ENCODE data around the gene PTPRG.

Gene PTPRG

GRCh38 chr3:61618871-61619270, 57.5 kb downstream of the PTPRG start:
- DNase-seq (ENCODE audit: low spot score) = no peak

- DNase-seq (ENCODE audit: low spot score) = no peak
Measured at GRCh38 chr3:61620073-61620472, 58.7 kb downstream of the PTPRG start.

- no peak for DNase-seq (ENCODE audit: low spot score)
Measured at GRCh38 chr3:61624300-61624699, 62.9 kb downstream of the PTPRG start.

DNA sequence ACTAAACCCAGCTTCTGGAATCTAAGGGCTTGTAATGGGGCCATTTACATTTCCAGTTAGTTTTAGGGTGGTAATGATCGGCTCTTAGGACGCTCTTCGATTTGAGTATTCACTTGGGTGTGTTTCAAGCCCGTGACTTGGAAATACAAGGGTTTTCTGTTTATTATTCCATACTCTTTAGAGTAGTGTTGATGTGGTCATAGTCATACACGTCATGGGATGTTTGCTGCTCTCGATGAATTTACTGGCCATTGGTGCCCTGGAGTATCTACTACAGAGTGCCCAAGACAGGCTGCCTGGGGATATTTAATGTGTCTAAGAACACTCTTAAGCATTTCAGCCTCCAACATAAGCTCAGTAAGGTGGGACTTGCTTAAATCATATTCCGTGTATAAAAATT, 64.1 kb downstream of the PTPRG start:
- DNase-seq (ENCODE audit: low spot score) = no peak

DNA sequence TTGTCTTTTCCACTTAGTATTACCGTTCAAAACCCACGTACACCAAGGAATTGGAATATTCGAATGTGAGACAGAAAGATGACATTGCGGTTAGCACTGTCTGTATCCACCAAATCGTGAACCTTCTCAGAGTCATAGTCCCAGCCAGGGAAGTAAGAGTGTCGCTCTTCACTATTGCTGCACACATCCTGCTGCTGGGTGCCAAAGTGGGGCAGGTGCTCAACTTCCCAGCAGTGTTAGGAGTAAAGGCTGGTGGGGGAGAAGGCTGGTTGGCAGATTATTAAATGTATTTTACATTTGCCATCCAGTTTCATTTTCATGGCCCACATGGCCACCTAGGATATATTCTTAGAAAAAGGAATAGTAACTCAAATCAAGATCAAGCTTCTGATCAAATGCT, 65.1 kb downstream of the PTPRG start:
- no peak for DNase-seq (ENCODE audit: low spot score)

DNA sequence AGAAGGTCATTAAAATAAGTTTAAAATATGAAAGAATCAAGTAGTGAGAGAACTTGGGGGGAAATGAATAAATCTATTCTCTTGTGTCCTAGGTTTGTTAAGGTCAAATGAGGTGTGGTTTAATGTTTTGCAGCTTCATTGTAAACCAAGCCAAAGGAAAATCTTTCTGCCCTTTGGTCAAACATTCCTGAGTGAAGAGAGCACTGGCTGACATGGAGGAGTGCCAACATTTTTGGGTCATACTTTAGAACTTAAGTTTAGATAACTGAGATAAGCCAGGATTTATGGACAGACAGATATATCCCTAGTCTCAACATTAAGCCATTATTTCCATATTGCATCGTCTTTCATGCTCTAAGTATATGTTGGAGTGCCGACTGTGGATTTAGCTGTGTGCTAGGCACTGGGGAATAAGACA, 66.4 kb downstream of the PTPRG start:
- no peak for DNase-seq (ENCODE audit: low spot score)

DNA sequence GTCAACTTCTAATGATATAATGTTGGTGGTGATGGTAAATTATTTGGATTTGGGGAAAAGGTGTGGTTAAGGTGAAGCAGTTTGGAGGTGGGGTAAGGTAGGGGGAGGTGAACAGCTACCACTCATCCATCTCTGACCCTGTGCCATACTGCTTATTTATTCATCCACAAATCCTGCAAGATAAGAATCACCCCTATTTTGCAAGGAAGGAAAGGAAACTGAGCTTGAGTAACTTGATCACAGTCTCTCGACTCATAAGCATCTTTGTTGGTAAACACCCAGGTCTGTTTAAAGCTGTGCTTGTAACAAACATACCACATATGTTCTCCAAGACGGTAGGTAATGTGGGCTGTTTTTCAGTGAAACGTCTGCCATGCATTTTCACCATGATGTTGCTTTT, 67.3 kb downstream of the PTPRG start:
- no peak for DNase-seq (ENCODE audit: low spot score)

DNA sequence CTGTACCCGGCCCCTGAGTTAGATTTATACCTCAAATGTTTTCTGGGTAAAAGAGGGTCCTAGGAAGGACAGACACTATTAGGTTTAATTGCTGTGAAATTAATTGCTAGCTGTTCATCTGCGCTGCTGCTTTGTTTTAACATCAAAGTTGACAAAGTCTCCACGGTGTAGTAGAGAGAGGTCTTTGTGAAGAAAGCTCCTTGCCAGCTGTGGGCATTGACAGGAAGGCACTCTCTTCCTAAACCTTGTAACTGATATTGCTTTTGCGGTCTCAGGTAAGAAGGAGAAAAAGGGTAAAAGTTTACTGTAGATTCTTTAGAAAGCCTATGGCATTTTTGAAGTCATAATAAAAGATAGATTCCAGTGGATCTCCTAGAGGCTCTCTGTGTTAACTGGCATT, 68.1 kb downstream of the PTPRG start:
- DNase-seq (ENCODE audit: low spot score) = no peak

DNA sequence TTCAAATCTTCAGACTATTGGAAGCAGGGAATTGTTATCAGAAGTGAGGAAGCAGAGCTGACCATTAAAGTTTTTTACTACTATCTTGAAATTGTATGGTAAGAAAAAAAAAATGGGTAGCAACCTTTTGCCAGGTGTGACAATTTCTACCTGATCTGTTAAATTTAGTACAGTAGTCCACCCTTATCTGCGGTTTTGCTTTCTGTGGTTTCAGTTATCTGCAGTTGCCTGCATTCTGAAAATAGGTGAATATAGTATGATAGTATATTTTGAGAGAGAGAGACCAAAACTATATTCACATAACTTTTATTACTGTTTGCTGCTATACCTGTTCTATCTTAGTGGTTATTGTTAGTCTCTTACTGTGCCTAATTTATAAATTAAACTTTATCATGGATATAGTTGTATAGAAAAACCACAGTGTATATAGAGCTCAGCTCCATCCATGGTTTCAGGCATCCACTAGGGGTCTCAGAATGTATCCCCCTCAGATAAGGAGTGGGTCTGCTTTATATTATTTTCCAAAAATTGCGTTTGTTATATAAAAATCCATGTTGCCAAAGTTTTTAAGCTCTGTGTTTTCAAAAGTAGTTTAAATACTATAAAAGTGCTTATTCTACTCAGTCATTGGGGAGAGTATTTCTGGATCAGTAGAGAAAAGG, 69.9 kb downstream of the PTPRG start:
- no peak for DNase-seq (ENCODE audit: low spot score)

- DNase-seq (ENCODE audit: low spot score) = no peak
Measured at GRCh38 chr3:61632568-61633175, 71.3 kb downstream of the PTPRG start.

DNA sequence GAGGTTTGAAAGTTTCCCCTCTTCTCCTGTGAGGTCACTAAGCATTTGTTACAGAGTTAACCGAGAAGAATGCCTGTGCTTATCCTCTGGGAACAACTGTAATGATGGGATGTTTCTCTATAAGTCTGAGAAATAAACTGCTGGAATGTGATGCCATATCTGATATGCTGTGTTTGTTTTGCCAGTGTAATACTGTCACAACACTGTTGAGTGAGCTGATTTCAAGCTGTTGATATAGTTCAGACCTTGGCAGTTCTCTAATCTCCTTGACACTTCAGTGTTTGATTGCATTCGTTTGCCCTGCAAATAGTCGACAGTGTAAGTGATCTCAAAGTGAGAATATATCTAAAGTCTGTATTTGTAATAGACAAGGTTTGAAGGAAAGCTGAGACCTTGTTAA, 73.3 kb downstream of the PTPRG start:
- DNase-seq (ENCODE audit: low spot score) = no peak

GRCh38 chr3:61637088-61638051, 76.0 kb downstream of the PTPRG start:
- DNase-seq (ENCODE audit: low spot score) = no peak

- no peak for DNase-seq (ENCODE audit: low spot score)
Measured at GRCh38 chr3:61638741-61639140, 77.4 kb downstream of the PTPRG start.

GRCh38 chr3:61639991-61640390, 78.6 kb downstream of the PTPRG start:
- no peak for DNase-seq (ENCODE audit: low spot score)

DNA sequence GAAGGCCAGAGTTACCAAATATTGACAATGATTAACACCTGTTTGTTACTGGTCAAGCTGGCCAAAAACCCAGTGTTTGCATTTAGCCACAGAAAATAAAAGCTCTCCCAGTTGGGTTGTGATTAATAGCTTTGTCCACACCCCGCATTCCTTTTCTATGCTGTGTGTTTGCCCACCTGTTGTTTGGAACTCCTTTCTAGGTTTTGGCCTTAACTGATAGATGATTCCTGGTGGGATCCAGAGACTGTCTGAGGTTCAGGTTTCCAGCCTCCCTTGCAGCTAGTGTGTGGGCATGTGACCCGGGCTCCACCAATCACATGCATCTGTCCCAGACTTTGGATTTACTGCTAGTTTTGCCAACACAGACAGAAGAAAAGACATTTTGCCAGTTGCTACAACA, 83.8 kb downstream of the PTPRG start:
- DNase-seq (ENCODE audit: low spot score) = no peak

GRCh38 chr3:61646360-61646759, 85.0 kb downstream of the PTPRG start:
- DNase-seq (ENCODE audit: low spot score) = no peak

DNA sequence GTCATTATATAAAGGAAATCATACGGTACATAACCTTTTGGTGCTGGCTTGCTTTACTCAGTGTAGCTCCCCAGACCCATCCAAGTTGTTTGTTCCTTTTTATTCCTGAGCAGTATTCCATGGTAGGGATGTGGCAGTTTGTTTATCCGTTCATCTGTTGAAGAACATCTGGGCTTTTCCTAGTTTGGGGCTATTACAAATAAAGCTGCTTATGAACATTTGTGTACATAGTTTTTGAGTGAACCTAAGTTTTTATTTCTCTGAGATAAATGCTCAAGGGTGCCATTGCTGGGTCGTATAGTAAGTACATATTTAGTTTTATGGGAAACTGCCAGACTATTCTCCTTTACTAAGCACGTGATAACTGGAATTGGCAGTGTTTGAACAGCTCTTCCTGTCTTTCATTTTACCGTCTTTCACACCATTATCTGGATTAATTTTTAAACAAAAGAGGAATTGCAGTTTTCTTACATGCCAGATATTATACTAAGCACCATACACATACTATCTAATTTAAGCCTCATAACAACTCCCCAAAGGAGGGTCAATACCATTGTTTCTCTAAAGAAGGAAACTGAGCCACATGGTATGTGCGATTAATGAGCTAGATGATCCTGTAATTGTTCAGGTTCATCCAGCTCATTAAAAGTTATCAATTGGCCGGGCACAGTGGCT, 85.6 kb downstream of the PTPRG start:
- DNase-seq (ENCODE audit: low spot score) = no peak

DNA sequence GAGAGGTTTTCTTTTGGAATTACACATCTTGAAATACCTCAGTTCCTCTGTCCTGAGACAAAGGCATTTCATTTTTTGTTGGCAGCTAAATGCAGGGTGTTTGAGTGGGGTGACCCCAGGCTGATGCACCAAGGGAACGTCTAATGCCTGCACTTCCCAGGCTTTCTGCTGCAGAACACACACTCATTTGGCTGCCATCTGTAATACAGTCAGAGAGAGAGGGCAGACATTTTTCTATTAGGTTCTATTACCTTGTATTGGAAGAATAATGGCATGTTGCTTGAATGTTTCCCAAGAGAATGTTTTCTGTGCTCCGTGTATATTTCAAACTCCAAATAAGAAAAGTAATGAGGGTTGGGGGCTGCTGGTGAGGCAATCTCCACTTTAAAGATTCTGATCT, 87.1 kb downstream of the PTPRG start:
- DNase-seq (ENCODE audit: low spot score) = no peak

- DNase-seq (ENCODE audit: low spot score) = no peak
Measured at GRCh38 chr3:61649381-61650170, 88.2 kb downstream of the PTPRG start.

GRCh38 chr3:61650276-61650675, 88.9 kb downstream of the PTPRG start:
- no peak for DNase-seq (ENCODE audit: low spot score)

- no peak for DNase-seq (ENCODE audit: low spot score)
Measured at GRCh38 chr3:61650719-61651410, 89.5 kb downstream of the PTPRG start.
